ENCODE results near the gene ROCK2.
A peak's percentile ranks its signal among the peaks of the same experiment; 100 is the strongest.
"Not testable (repeated sequence)": the region's sequence is repeated elsewhere in the genome, so short reads cannot be mapped to it uniquely, and the experiment has no call there.

The ROCK2 gene

GRCh38 chr2:11179899-11180298, 164.5 kb downstream of the ROCK2 start:
- no peak for DNase-seq (ENCODE audit: low read depth in 2 of 2)

- no peak for DNase-seq (ENCODE audit: low read depth in 2 of 2)
These were observed 165.2 kb downstream of the ROCK2 start for GRCh38 chr2:11179196-11179595.

GRCh38 chr2:11177871-11178690, 166.4 kb downstream of the ROCK2 start:
- no peak for DNase-seq (ENCODE audit: low read depth in 2 of 2)

GRCh38 chr2:11175293-11175795, 169.1 kb downstream of the ROCK2 start:
- no peak for DNase-seq (ENCODE audit: low read depth in 2 of 2)

GRCh38 chr2:11174222-11174621, 170.2 kb downstream of the ROCK2 start:
- no peak for DNase-seq (ENCODE audit: low read depth in 2 of 2)

GRCh38 chr2:11169333-11169732, 175.1 kb downstream of the ROCK2 start:
- DNase-seq (ENCODE audit: low read depth in 2 of 2): no peak

- DNase-seq (ENCODE audit: low read depth in 2 of 2): no peak
These were observed 175.9 kb downstream of the ROCK2 start for GRCh38 chr2:11168488-11168887.

GRCh38 chr2:11166476-11166875, 178.0 kb downstream of the ROCK2 start:
- no peak for DNase-seq (ENCODE audit: low read depth in 2 of 2)

GRCh38 chr2:11165046-11165445, 179.4 kb downstream of the ROCK2 start:
- DNase-seq (ENCODE audit: low read depth in 2 of 2): not testable (repeated sequence)

GRCh38 chr2:11163439-11164317, 180.8 kb downstream of the ROCK2 start:
- DNase-seq (ENCODE audit: low read depth in 2 of 2): no peak

- DNase-seq (ENCODE audit: low read depth in 2 of 2): no peak
These were observed 182.7 kb downstream of the ROCK2 start for GRCh38 chr2:11161747-11162146.

GRCh38 chr2:11160731-11161455, 183.5 kb downstream of the ROCK2 start:
- DNase-seq (ENCODE audit: low read depth in 2 of 2): no peak

GRCh38 chr2:11160256-11160655, 184.2 kb downstream of the ROCK2 start:
- DNase-seq (ENCODE audit: low read depth in 2 of 2): no peak

- DNase-seq (ENCODE audit: low read depth in 2 of 2): no peak
These were observed 184.8 kb downstream of the ROCK2 start for GRCh38 chr2:11159574-11160170.

- DNase-seq (ENCODE audit: low read depth in 2 of 2): no peak
These were observed 185.4 kb downstream of the ROCK2 start for GRCh38 chr2:11158916-11159573.

- no peak for DNase-seq (ENCODE audit: low read depth in 2 of 2)
These were observed 186.7 kb downstream of the ROCK2 start for GRCh38 chr2:11157731-11158130.

GRCh38 chr2:11157296-11157695, 187.1 kb downstream of the ROCK2 start:
- no peak for DNase-seq (ENCODE audit: low read depth in 2 of 2)

GRCh38 chr2:11156396-11157075, 187.9 kb downstream of the ROCK2 start:
- no peak for DNase-seq (ENCODE audit: low read depth in 2 of 2)

- DNase-seq (ENCODE audit: low read depth in 2 of 2): no peak
These were observed 188.9 kb downstream of the ROCK2 start, which contains the start of gene SLC66A3 for GRCh38 chr2:11155381-11156035. SLC66A3 (plus strand) TSS chr2:11155467; CDS start chr2:11155547, 80 bp downstream.

- DNase-seq (ENCODE audit: low read depth in 2 of 2): peak; percentile 97 to 98
These were observed 189.5 kb downstream of the ROCK2 start for GRCh38 chr2:11154923-11155380.
